ENCODE results near the gene ULBP3. TPM values are rescaled to one million over a fixed set of nuclear protein-coding genes. Genes with fewer than 3 reads are reported as not detected.

The ULBP3 gene
- total RNA-seq (2022; extraction: Qiagen RNA extraction; ENCODE audit: low read depth), result 3.4 to 5.0 TPM (median 3.6 TPM) in 5 replicates

DNA sequence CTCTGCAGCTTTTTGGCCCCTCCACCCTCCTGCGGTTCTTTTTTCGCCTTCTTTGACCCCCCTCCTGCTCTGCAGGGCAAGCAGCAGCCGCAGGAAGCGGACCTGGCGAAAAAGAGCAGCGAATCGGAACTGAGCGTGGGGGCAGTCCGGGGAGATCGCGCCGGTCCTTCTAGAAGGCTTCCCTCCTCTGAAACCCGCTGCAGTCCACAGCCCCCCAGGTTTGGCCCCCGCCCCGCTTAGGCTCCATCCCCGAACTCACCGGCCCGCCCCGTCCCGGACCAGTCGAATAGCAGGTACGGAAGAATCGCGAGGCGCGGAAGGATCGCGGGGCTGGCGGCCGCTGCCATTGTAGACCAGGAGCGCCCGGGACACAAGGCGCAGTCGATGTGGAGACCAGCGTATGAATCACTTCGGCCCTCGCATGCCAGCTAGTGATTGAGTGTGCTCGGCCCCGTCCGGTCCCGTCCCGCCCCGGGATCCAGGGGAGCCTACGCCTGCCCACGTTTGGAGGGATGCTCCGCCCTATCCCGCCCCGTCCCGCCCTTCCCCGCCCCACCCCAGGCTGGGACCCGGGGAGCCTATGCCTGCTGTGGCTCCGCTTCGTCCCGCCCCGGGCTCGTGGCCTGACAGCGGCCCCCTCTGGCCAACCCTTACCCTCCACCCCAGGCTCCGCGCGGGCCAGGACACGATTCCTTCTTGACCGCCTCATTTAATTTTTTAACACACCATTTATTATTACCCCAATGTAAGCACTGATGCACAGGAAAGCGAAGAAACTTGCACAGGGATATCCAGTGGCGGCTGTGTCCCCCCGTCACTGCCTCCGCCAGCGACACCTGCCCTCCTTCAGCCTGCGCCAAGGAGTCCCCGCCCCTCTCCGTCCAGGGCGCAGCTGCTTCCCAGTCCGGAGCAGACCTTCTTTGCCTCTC is at the start of gene ULBP3:
Gene ULBP3, minus strand, starts transcription at position 402 of the 929 bp plus-strand sequence. Its CDS starts 55 bp downstream, at position 347.

DNA sequence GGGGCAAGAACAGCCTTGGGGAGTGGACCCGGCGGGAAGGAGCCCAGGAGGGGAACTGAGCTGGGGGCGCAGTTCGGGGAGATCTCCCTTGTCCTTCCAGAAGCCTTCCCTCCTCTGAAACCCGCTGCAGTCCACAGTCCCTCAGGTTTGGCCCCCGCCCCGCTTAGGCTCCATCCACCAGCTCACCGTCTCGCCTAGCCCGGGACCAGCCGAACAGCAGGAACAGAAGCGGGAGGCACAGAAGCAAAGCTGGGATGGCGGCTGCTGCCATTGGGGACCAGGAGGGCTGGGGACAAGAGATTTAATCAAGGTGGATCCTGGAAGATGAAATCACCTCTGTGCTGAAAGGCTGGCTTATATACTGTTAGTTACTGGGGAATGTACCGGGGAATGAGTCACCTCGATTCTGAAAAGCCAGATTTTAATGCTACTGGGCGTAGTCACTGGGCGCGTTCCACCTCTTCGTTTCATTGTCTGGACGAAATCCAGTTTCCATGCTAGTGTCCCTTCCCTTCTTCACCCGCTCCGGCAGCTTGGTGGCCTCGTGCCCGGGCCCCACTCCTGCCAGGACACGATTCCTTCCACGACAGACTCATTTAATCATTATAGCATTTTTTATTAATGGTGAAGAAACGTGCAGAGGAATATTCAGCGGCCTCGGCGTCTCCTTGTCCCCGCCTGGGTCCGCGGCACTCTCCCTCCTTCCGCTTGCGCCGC is 43.6 kb downstream of the ULBP3 start, which contains the start of gene RAET1L:
Gene RAET1L, minus strand, starts transcription at position 332 of the 717 bp plus-strand sequence. Its CDS starts 61 bp downstream, at position 271.

Other genes with a start within 250 kb of the ULBP3 start
- 23.6 to 43.8 TPM (median 38.1 TPM) in 5 replicates for gene LRP11, start 204.8 kb downstream of the ULBP3 start, total RNA-seq (2022; extraction: Qiagen RNA extraction; ENCODE audit: low read depth)
- 2.1 to 4.1 TPM (median 2.7 TPM) in 5 replicates for gene RAET1E, start 171.0 kb downstream of the ULBP3 start, total RNA-seq (2022; extraction: Qiagen RNA extraction; ENCODE audit: low read depth)
- 7.7 to 10.6 TPM (median 9.8 TPM) in 5 replicates for gene RAET1G, start 146.0 kb downstream of the ULBP3 start, total RNA-seq (2022; extraction: Qiagen RNA extraction; ENCODE audit: low read depth)
- gene ULBP2, start 127.1 kb downstream of the ULBP3 start, total RNA-seq (2022; extraction: Qiagen RNA extraction; ENCODE audit: low read depth), result 3.3 to 4.3 TPM (median 3.9 TPM) in 5 replicates
- gene ULBP1, start 105.2 kb downstream of the ULBP3 start, total RNA-seq (2022; extraction: Qiagen RNA extraction; ENCODE audit: low read depth), result 0.73 to 1.3 TPM (median 1.00 TPM) in 5 replicates
- 0.32 to 0.49 TPM (median 0.38 TPM) in 3 of 5 replicates, not detected in the others for gene RAET1L, start 43.6 kb downstream of the ULBP3 start, total RNA-seq (2022; extraction: Qiagen RNA extraction; ENCODE audit: low read depth)
- gene PPP1R14C, start 73.9 kb upstream of the ULBP3 start, total RNA-seq (2022; extraction: Qiagen RNA extraction; ENCODE audit: low read depth), result 1.1 to 1.7 TPM (median 1.5 TPM) in 5 replicates